DND-41 (cell line): ENCODE data around the gene RAB29.
A peak's percentile ranks its signal among the peaks of the same experiment; 100 is the strongest.
"Not testable (repeated sequence)": the region's sequence is repeated elsewhere in the genome, so short reads cannot be mapped to it uniquely, and the experiment has no call there.

Experiments used
- ATAC-seq: fragments of 200-7000 bp; cut with Tn5 transposase; 3 replicates; pipeline ENCODE4 v1.9.1; 2021; ENCODE audit warnings: low read depth; ENCODE audit not compliant: insufficient read depth
- DNase-seq: peaks from one replicate; pipeline ENCODE4 v3.0.0-alpha.2; 2020
- H2AFZ ChIP-seq: 2 replicates; pipeline ENCODE4 v1.6.0; 2012; ENCODE audit warnings: low read depth, low read length
- H3K27ac ChIP-seq: 2 replicates; pipeline ENCODE4 v1.5.1; 2012; ENCODE audit warnings: low read length, inconsistent platforms
- H3K27me3 ChIP-seq: fragments of 200-600 bp; sonication (generic); 2 replicates; pipeline ENCODE4 v1.6.0; 2012; ENCODE audit warnings: low read length, mild to moderate bottlenecking, inconsistent platforms; ENCODE audit not compliant: insufficient read depth, poor library complexity
- H3K36me3 ChIP-seq: 2 replicates; pipeline ENCODE4 v1.5.1; 2012; ENCODE audit warnings: low read length, inconsistent platforms; ENCODE audit not compliant: insufficient read depth
- H3K4me1 ChIP-seq: 2 replicates; pipeline ENCODE4 v1.5.1; 2012; ENCODE audit warnings: mild to moderate bottlenecking, low read length; ENCODE audit not compliant: insufficient read depth
- H3K4me2 ChIP-seq: 2 replicates; pipeline ENCODE4 v1.6.0; 2012; ENCODE audit warnings: mild to moderate bottlenecking, moderate library complexity, low read length, inconsistent platforms; ENCODE audit not compliant: insufficient read depth
- H3K4me3 ChIP-seq, 2 experiments: fragments of 200-600 bp in 1 of 2; shearing (Covaris generic) in 1 of 2; 2 replicates each; pipeline ENCODE4 v1.5.1; 2012 to 2016; ENCODE audit warnings: inconsistent platforms in 2 of 2, low read length in 2 of 2, mild to moderate bottlenecking in 2 of 2, low read depth in 1 of 2, moderate library complexity in 1 of 2
- H3K79me2 ChIP-seq: 2 replicates; pipeline ENCODE4 v1.6.0; 2012; ENCODE audit warnings: low read length, inconsistent platforms; ENCODE audit not compliant: insufficient read depth
- H3K9ac ChIP-seq: 2 replicates; pipeline ENCODE4 v1.6.0; 2012; ENCODE audit warnings: low read depth, mild to moderate bottlenecking, inconsistent platforms, low read length, moderate library complexity
- H3K9me3 ChIP-seq: 2 replicates; pipeline ENCODE4 v1.5.1; 2012; ENCODE audit warnings: low read length, moderate library complexity, mild to moderate bottlenecking, inconsistent platforms; ENCODE audit not compliant: insufficient read depth, severe bottlenecking
- H4K20me1 ChIP-seq: 2 replicates; pipeline ENCODE4 v1.6.0; 2012; ENCODE audit warnings: low read length; ENCODE audit not compliant: insufficient read depth
- EZH2 ChIP-seq: IDR thresholded peaks from 3 replicates; pipeline ENCODE4 v1.6.1; 2012; ENCODE audit warnings: borderline replicate concordance, low read depth, mild to moderate bottlenecking, moderate library complexity, low read length, inconsistent platforms; ENCODE audit not compliant: severe bottlenecking
- TF ChIP-seq, protein P1 (sequence below): IDR thresholded peaks from 2 replicates; pipeline ENCODE4 v1.5.1; 2012; ENCODE audit warnings: borderline replicate concordance, low read length, moderate library complexity, mild to moderate bottlenecking; ENCODE audit not compliant: poor library complexity, severe bottlenecking; ENCODE audit errors: extremely low read depth

Gene RAB29, protein sequence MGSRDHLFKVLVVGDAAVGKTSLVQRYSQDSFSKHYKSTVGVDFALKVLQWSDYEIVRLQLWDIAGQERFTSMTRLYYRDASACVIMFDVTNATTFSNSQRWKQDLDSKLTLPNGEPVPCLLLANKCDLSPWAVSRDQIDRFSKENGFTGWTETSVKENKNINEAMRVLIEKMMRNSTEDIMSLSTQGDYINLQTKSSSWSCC

DNA sequence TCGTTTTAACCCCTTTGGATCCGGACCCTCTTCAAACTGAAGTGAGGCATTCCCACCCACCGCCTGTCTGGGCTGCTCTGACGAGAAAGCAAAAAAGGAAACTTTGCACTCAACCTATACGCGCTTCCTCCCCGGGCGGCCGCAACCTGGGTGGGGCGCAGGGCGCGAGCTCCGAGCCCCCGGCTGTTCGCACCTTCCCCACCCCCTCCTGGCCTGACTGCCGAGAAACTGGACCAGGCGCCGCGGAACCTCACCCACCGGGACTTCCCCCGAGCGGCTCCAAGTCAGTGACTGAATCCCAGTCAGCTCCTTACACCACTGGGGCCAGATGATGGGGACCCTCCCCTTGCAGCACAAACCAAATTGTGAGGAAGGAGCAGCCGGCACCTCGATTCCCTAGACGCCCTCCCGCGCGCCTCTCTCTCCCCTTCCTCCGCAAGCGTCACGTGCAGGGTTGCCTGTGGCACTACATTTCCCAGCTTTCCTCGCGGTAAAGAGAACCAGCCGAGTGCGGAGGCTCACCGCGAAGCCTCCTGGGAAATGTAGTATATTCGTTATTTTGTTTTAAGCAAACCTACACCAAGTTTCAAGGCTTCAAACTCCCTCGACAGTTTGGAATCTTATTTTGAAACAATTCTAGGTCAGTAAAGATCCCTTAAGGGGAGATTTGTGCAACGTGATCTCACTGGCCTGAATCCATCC, at the start of gene RAB29:
Gene RAB29 (minus strand): TSS at position 468 of the 702 bp plus-strand sequence. CDS start 526 bp downstream, outside the sequence.
- Histone ChIP-seq H3K9ac (peak within 1 kb of the TSS; percentile 78), H3K36me3 (peaks cover 5% of the 10 kb centered on the region; the same call in 1 of the 2 replicates), H3K27ac (peak within 1 kb of the TSS; percentile 81), H3K9me3 (no peaks in the 10 kb centered on the region), H3K27me3 (no peaks in the 10 kb centered on the region), H3K79me2 (peaks cover 2% of the 10 kb centered on the region), H3K4me2 (peak within 1 kb of the TSS; percentile 94), H3K4me3 (peak within 1 kb of the TSS; percentile 51 to 75; a peak in 3 of 4 replicates), H2AFZ (peak within 1 kb of the TSS; percentile 95), H4K20me1 (no peaks in the 10 kb centered on the region), H3K4me1 (peaks cover 20% of the 10 kb centered on the region)
- no peak for TF ChIP-seq EZH2
- TF ChIP-seq, protein P1, sequence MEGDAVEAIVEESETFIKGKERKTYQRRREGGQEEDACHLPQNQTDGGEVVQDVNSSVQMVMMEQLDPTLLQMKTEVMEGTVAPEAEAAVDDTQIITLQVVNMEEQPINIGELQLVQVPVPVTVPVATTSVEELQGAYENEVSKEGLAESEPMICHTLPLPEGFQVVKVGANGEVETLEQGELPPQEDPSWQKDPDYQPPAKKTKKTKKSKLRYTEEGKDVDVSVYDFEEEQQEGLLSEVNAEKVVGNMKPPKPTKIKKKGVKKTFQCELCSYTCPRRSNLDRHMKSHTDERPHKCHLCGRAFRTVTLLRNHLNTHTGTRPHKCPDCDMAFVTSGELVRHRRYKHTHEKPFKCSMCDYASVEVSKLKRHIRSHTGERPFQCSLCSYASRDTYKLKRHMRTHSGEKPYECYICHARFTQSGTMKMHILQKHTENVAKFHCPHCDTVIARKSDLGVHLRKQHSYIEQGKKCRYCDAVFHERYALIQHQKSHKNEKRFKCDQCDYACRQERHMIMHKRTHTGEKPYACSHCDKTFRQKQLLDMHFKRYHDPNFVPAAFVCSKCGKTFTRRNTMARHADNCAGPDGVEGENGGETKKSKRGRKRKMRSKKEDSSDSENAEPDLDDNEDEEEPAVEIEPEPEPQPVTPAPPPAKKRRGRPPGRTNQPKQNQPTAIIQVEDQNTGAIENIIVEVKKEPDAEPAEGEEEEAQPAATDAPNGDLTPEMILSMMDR: peak; percentile 2
- ATAC-seq: peak; percentile 99
- peak; percentile 87 for DNase-seq

GRCh38 chr1:205824180-205824579, 48.9 kb upstream of the RAB29 start:
- no peaks in the 10 kb centered on the region for H3K9me3 ChIP-seq
- no peak overlapping the region for H3K4me3 ChIP-seq
- no peaks in the 10 kb centered on the region for H4K20me1 ChIP-seq
- peak overlapping the region; percentile 28 for H3K9ac ChIP-seq
- H3K27me3 ChIP-seq: no peaks in the 10 kb centered on the region
- H3K4me1 ChIP-seq: peaks cover 39% of the 10 kb centered on the region
- ATAC-seq (peak; percentile 83), DNase-seq (peak; percentile 48)
- no peak for TF ChIP-seq EZH2
- TF ChIP-seq, protein P1: peak; percentile 60
- peaks cover 5% of the 10 kb centered on the region; the same call in 1 of the 2 replicates for H3K79me2 ChIP-seq
- H3K27ac ChIP-seq: peak overlapping the region; percentile 77
- H2AFZ ChIP-seq: no peak overlapping the region
- peak overlapping the region; percentile 39 for H3K4me2 ChIP-seq
- no peaks in the 10 kb centered on the region for H3K36me3 ChIP-seq

DNA sequence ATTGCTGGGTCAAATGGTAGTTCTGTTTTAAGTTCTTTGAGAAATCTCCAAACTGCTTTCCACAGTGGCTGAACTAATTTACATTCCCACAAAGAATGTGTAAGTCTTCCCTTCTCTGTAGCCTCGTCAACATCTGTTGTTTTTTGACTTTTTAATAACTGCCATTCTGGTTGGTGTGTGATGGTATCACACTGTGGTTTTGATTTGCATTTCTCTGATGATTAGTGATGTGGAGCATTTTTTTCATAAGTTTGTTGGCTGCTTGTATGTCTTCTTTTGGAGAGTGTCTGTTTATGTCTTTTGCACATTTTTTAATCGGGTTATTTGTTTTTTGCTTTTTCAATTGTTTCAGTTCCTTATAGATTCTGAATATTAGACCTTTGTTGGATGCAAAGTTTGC, 48.0 kb upstream of the RAB29 start:
- not testable (repeated sequence) for H2AFZ ChIP-seq, H3K36me3 ChIP-seq, H4K20me1 ChIP-seq, H3K9me3 ChIP-seq, H3K79me2 ChIP-seq, H3K27me3 ChIP-seq, H3K4me3 ChIP-seq
- ATAC-seq: peak; percentile 77
- Histone ChIP-seq H3K27ac (peak overlapping the region; percentile 77), H3K4me2 (peak overlapping the region; percentile 39), H3K9ac (peak overlapping the region; percentile 33), H3K4me1 (peaks cover 39% of the 10 kb centered on the region)
- DNase-seq: peak; percentile 19

DNA sequence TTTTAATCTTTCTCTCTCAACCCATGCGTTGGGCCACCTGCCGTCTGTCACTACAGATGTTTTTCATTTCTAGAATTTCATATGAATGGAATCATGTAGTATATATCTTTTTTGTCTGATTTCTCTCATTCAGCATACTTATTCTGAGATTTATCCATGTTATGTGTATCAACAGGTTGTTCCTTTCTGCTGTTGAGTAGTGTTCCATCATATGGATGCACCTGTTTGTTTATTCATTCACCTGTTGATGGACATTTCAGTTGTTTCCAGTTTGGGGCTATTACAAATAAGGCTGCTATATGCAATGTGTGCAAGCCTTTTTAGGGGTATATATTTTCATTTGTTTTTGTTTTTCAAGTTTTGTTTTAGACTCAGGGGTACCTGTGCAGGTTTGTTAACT, 47.1 kb upstream of the RAB29 start:
- Histone ChIP-seq H4K20me1 (no peaks in the 10 kb centered on the region), H3K4me1 (peaks cover 39% of the 10 kb centered on the region), H3K79me2 (peaks cover 5% of the 10 kb centered on the region; the same call in 1 of the 2 replicates), H3K9me3 (no peaks in the 10 kb centered on the region), H3K36me3 (no peaks in the 10 kb centered on the region), H3K4me3 (no peak overlapping the region), H3K4me2 (peak overlapping the region; percentile 39), H3K9ac (no peak overlapping the region; the same call in 1 of the 2 replicates), H3K27me3 (no peaks in the 10 kb centered on the region), H3K27ac (peak overlapping the region; percentile 77), H2AFZ (no peak overlapping the region)
- no peak for DNase-seq
- TF ChIP-seq EZH2: no peak
- TF ChIP-seq, protein P1: no peak
- no peak for ATAC-seq
